ENCODE results near the gene PPP4R2. TPM values are rescaled to one million over a fixed set of nuclear protein-coding genes. Genes with fewer than 3 reads are reported as not detected.

PPP4R2 gene
- total RNA-seq, 1 donor from 2014 or later, result 100 TPM

GRCh38 chr3:73026760-73027113 lies 30.1 kb downstream of the PPP4R2 start:
- H3K4me3 Mint-ChIP-seq, result no peak overlapping the region
- no peak for DNase-seq (ENCODE audit: extremely low spot score, unreplicated experiment)
- TF ChIP-seq CTCF (conservative IDR thresholded peaks at IDR 0.05), result no peak
- H3K36me3 Mint-ChIP-seq, result peaks cover 14% of the 10 kb centered on the region
- H3K4me1 Mint-ChIP-seq (ENCODE audit: unreplicated experiment), result peaks cover 31% of the 10 kb centered on the region
- no peak overlapping the region for H3K27ac Mint-ChIP-seq
- H3K9me3 Mint-ChIP-seq, result peaks cover 4% of the 10 kb centered on the region
- H3K27me3 Mint-ChIP-seq, result no peaks in the 10 kb centered on the region

- peak overlapping the region; percentile 2 for H3K27ac Mint-ChIP-seq
- H3K36me3 Mint-ChIP-seq, result peaks cover 21% of the 10 kb centered on the region
Measured at GRCh38 chr3:73028803-73029202, 32.2 kb downstream of the PPP4R2 start.

GRCh38 chr3:73029321-73029796 lies 32.7 kb downstream of the PPP4R2 start:
- H3K4me1 Mint-ChIP-seq (ENCODE audit: unreplicated experiment), result peaks cover 28% of the 10 kb centered on the region
- DNase-seq (ENCODE audit: extremely low spot score, unreplicated experiment), result no peak
- peaks cover 21% of the 10 kb centered on the region for H3K36me3 Mint-ChIP-seq
- H3K4me3 Mint-ChIP-seq, result no peak overlapping the region
- TF ChIP-seq CTCF (conservative IDR thresholded peaks at IDR 0.05), result no peak
- no peaks in the 10 kb centered on the region for H3K27me3 Mint-ChIP-seq
- H3K9me3 Mint-ChIP-seq, result peaks cover 4% of the 10 kb centered on the region
- H3K27ac Mint-ChIP-seq, result peak overlapping the region; percentile 2

More at GRCh38 chr3:73028803-73029202, 32.2 kb downstream of the PPP4R2 start:
- no peak for DNase-seq (ENCODE audit: extremely low spot score, unreplicated experiment)
- Mint-ChIP-seq H3K27me3 (no peaks in the 10 kb centered on the region), H3K9me3 (peaks cover 4% of the 10 kb centered on the region), H3K4me3 (no peak overlapping the region), H3K4me1 (ENCODE audit: unreplicated experiment) (peaks cover 31% of the 10 kb centered on the region)
- TF ChIP-seq CTCF (conservative IDR thresholded peaks at IDR 0.05), result no peak

GRCh38 chr3:73030073-73030597 lies 33.5 kb downstream of the PPP4R2 start:
- Mint-ChIP-seq H3K36me3 (peaks cover 25% of the 10 kb centered on the region), H3K4me3 (no peak overlapping the region), H3K27ac (no peak overlapping the region), H3K27me3 (no peaks in the 10 kb centered on the region), H3K9me3 (peaks cover 4% of the 10 kb centered on the region), H3K4me1 (ENCODE audit: unreplicated experiment) (peaks cover 27% of the 10 kb centered on the region)
- no peak for DNase-seq (ENCODE audit: extremely low spot score, unreplicated experiment)
- TF ChIP-seq CTCF (conservative IDR thresholded peaks at IDR 0.05), result no peak

GRCh38 chr3:73031573-73032103 lies 35.0 kb downstream of the PPP4R2 start:
- H3K36me3 Mint-ChIP-seq, result peaks cover 24% of the 10 kb centered on the region
- no peak for TF ChIP-seq CTCF (conservative IDR thresholded peaks at IDR 0.05)
- peaks cover 30% of the 10 kb centered on the region for H3K4me1 Mint-ChIP-seq (ENCODE audit: unreplicated experiment)

More at GRCh38 chr3:73031573-73032103, 35.0 kb downstream of the PPP4R2 start:
- Mint-ChIP-seq H3K9me3 (peaks cover 4% of the 10 kb centered on the region), H3K27me3 (no peaks in the 10 kb centered on the region), H3K27ac (no peak overlapping the region), H3K4me3 (no peak overlapping the region)
- DNase-seq (ENCODE audit: extremely low spot score, unreplicated experiment), result no peak
